ENCODE measurements around the gene ZMAT5. TPM values are rescaled to one million over a fixed set of nuclear protein-coding genes. Genes with fewer than 3 reads are reported as not detected.
A peak's percentile ranks its signal among the peaks of the same experiment; 100 is the strongest.

The ZMAT5 gene
- polyA plus RNA-seq, 3 donors = 27.1 to 79.4 (median 59.3) TPM

GRCh38 chr22:29739346-29739875 lies 27.4 kb downstream of the ZMAT5 start:
- 94% methylated on average over 17 of the region's 17 CpGs for WGBS (ENCODE audit: insufficient coverage)
- intact Hi-C loops (cut with micrococcal nuclease) = no loop called here

GRCh38 chr22:29738118-29738815 lies 28.5 kb downstream of the ZMAT5 start:
- intact Hi-C loops (cut with micrococcal nuclease) = no loop called here
- Histone ChIP-seq H3K4me1 (ENCODE audit: control insufficient read depth in 1 of 2, insufficient read depth in 2 of 2, low read length in 2 of 2) (no peaks in the 10 kb centered on the region), H3K9ac (ENCODE audit: insufficient read depth, low read length, poor library complexity, severe bottlenecking) (no peak overlapping the region), H3K27me3 (ENCODE audit: control insufficient read depth in 2 of 2, insufficient read depth in 2 of 2, low read length in 2 of 2) (no peaks in the 10 kb centered on the region), H3K9me3 (replicated peaks in 1 of 2; ENCODE audit: control insufficient read depth in 1 of 2, insufficient read depth in 1 of 2, low read length in 2 of 2) (no peaks in the 10 kb centered on the region), H3K36me3 (replicated peaks in 1 of 2; ENCODE audit: control insufficient read depth in 1 of 2, insufficient read depth in 2 of 2, low read length in 2 of 2) (peaks cover 38 to 66% of the 10 kb centered on the region in 2 donors), H4K20me1 (ENCODE audit: insufficient read depth, low read length) (no peaks in the 10 kb centered on the region), H2AFZ (ENCODE audit: insufficient read depth, low read depth, low read length, poor library complexity, severe bottlenecking) (no peak overlapping the region), H3K27ac (ENCODE audit: low read depth in 1 of 2, low read length in 2 of 2) (no peak overlapping the region), H3K4me3 (replicated peaks in 1 of 3; ENCODE audit: low read depth in 2 of 3, low read length in 3 of 3) (no peak overlapping the region), H3K4me2 (replicated peaks; ENCODE audit: extremely low read depth, low read length, poor library complexity, severe bottlenecking) (no peak overlapping the region), H3K79me2 (ENCODE audit: insufficient read depth, low read length) (no peaks in the 10 kb centered on the region)
- Mint-ChIP-seq H3K4me1 (peaks cover 4% of the 10 kb centered on the region), H3K27ac (peak overlapping the region in 1 of 7 donors; percentile 25), H3K4me3 (no peak overlapping the region), H3K36me3 (peaks cover 63 to 83% of the 10 kb centered on the region in 2 donors), H3K9me3 (peaks cover 0 to 2% (median 0%) of the 10 kb centered on the region in 7 donors), H3K27me3 (ENCODE audit: low read depth in 3 of 3) (peaks cover 1 to 7% (median 5%) of the 10 kb centered on the region in 3 donors)
- TF ChIP-seq, protein P1, sequence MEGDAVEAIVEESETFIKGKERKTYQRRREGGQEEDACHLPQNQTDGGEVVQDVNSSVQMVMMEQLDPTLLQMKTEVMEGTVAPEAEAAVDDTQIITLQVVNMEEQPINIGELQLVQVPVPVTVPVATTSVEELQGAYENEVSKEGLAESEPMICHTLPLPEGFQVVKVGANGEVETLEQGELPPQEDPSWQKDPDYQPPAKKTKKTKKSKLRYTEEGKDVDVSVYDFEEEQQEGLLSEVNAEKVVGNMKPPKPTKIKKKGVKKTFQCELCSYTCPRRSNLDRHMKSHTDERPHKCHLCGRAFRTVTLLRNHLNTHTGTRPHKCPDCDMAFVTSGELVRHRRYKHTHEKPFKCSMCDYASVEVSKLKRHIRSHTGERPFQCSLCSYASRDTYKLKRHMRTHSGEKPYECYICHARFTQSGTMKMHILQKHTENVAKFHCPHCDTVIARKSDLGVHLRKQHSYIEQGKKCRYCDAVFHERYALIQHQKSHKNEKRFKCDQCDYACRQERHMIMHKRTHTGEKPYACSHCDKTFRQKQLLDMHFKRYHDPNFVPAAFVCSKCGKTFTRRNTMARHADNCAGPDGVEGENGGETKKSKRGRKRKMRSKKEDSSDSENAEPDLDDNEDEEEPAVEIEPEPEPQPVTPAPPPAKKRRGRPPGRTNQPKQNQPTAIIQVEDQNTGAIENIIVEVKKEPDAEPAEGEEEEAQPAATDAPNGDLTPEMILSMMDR (IDR thresholded peaks at IDR 0.05) = no peak
- WGBS (ENCODE audit: insufficient coverage) = 81% methylated on average over 6 of the region's 15 CpGs
- DNase-seq = no peak

More at GRCh38 chr22:29739346-29739875, 27.4 kb downstream of the ZMAT5 start:
- H3K27ac Mint-ChIP-seq = no peak overlapping the region
- DNase-seq = no peak
- Histone ChIP-seq H2AFZ (ENCODE audit: insufficient read depth, low read depth, low read length, poor library complexity, severe bottlenecking) (no peak overlapping the region), H3K79me2 (ENCODE audit: insufficient read depth, low read length) (no peaks in the 10 kb centered on the region), H3K4me1 (ENCODE audit: control insufficient read depth in 1 of 2, insufficient read depth in 2 of 2, low read length in 2 of 2) (no peaks in the 10 kb centered on the region), H3K36me3 (replicated peaks in 1 of 2; ENCODE audit: control insufficient read depth in 1 of 2, insufficient read depth in 2 of 2, low read length in 2 of 2) (peaks cover 35 to 60% of the 10 kb centered on the region in 2 donors), H3K27me3 (ENCODE audit: control insufficient read depth in 2 of 2, insufficient read depth in 2 of 2, low read length in 2 of 2) (no peaks in the 10 kb centered on the region), H3K9ac (ENCODE audit: insufficient read depth, low read length, poor library complexity, severe bottlenecking) (no peak overlapping the region), H4K20me1 (ENCODE audit: insufficient read depth, low read length) (no peaks in the 10 kb centered on the region), H3K9me3 (replicated peaks in 1 of 2; ENCODE audit: control insufficient read depth in 1 of 2, insufficient read depth in 1 of 2, low read length in 2 of 2) (no peaks in the 10 kb centered on the region), H3K4me2 (replicated peaks; ENCODE audit: extremely low read depth, low read length, poor library complexity, severe bottlenecking) (no peak overlapping the region), H3K27ac (ENCODE audit: low read depth in 1 of 2, low read length in 2 of 2) (no peak overlapping the region), H3K4me3 (replicated peaks in 1 of 3; ENCODE audit: low read depth in 2 of 3, low read length in 3 of 3) (no peak overlapping the region)
- TF ChIP-seq, protein P1 (IDR thresholded peaks at IDR 0.05) = no peak
- H3K9me3 Mint-ChIP-seq = peaks cover 0 to 2% (median 0%) of the 10 kb centered on the region in 7 donors
- peaks cover 59 to 83% of the 10 kb centered on the region in 2 donors for H3K36me3 Mint-ChIP-seq
- no peaks in the 10 kb centered on the region for H3K4me1 Mint-ChIP-seq
- no peak overlapping the region for H3K4me3 Mint-ChIP-seq
- H3K27me3 Mint-ChIP-seq (ENCODE audit: low read depth in 3 of 3) = peaks cover under 1 to 4% (median 1%) of the 10 kb centered on the region in 3 donors

All from CD14-positive monocyte (primary cell).